H1 (cell line): ENCODE data around the gene UBE2E2. TPM values are rescaled to one million over a fixed set of nuclear protein-coding genes. Genes with fewer than 3 reads are reported as not detected.

Experiments
- CTCF ChIA-PET: fragments of 300-600 bp; sonication (Branson Sonifier 250); formaldehyde crosslinking; loops from one replicate; lab custom pipeline; 2021; ENCODE audit not compliant: partially characterized antibody; lab: Charles Lee
- POLR2A ChIA-PET: fragments of 300-600 bp; sonication (Branson Sonifier 250); formaldehyde crosslinking; loops from one replicate; lab custom pipeline; 2021; ENCODE audit warnings: inconsistent platforms; ENCODE audit not compliant: partially characterized antibody; lab: Charles Lee
- DNase-seq, 2 experiments: peaks; one replicate each; pipeline versions ENCODE4 v3.0.0 to v3.0.0-alpha.2; 2010 to 2022; ENCODE audit warnings: low spot score in 2 of 2, low read depth in 1 of 2, mixed read lengths in 1 of 2
- FAIRE-seq: peaks from 2 replicates; lab custom pipeline; 2011; peaks lifted over from hg19 to GRCh38; lab: Jason Lieb, UNC
- H2AFZ ChIP-seq: 2 replicates; pipeline ENCODE4 v1.8.1; 2012; ENCODE audit warnings: low read length, inconsistent platforms
- H2AK5ac ChIP-seq: 2 replicates; pipeline ENCODE4 v1.6.1; 2013; ENCODE audit warnings: low read depth, low read length
- H2BK120ac ChIP-seq: replicated peaks from 2 replicates; pipeline ENCODE3; 2013; ENCODE audit warnings: low read depth, low read length, inconsistent platforms
- H2BK12ac ChIP-seq: 2 replicates; pipeline ENCODE4 v1.6.1; 2013; ENCODE audit warnings: low read depth, low read length
- H2BK15ac ChIP-seq: 2 replicates; pipeline ENCODE4 v1.6.1; 2013; ENCODE audit warnings: low read length
- H2BK20ac ChIP-seq: 2 replicates; pipeline ENCODE4 v1.6.1; 2013; ENCODE audit warnings: low read length
- H2BK5ac ChIP-seq: 2 replicates; pipeline ENCODE4 v1.6.1; 2013; ENCODE audit warnings: low read depth, low read length
- H3K14ac ChIP-seq: 2 replicates; pipeline ENCODE4 v1.6.1; 2013; ENCODE audit warnings: inconsistent platforms; ENCODE audit not compliant: insufficient read length
- H3K18ac ChIP-seq: 2 replicates; pipeline ENCODE4 v1.6.1; 2013; ENCODE audit warnings: low read length; ENCODE audit errors: extremely low read depth
- H3K23ac ChIP-seq: 2 replicates; pipeline ENCODE4 v1.6.1; 2013; ENCODE audit warnings: inconsistent platforms; ENCODE audit not compliant: insufficient read length
- H3K23me2 ChIP-seq: 2 replicates; pipeline ENCODE4 v1.6.1; 2013; ENCODE audit warnings: low read depth, low read length
- H3K27ac ChIP-seq: 2 replicates; pipeline ENCODE4 v1.6.1; 2011; ENCODE audit warnings: low read depth, low read length, inconsistent platforms
- H3K27me3 ChIP-seq, 4 experiments: replicated peaks in 1 of 4; 1 replicate in 1 of 4; 2 replicates in 3 of 4; pipeline versions ENCODE4 v1.6.1 to v1.8.1; 2011 to 2013; ENCODE audit warnings: low read length in 3 of 4, mild to moderate bottlenecking in 3 of 4, inconsistent platforms in 2 of 4, mixed read lengths in 2 of 4, moderate library complexity in 1 of 4; ENCODE audit not compliant: control insufficient read depth in 3 of 4, insufficient read depth in 3 of 4; ENCODE audit errors: extremely low read depth in 1 of 4
- H3K36me3 ChIP-seq, 4 experiments: 2 replicates each; pipeline versions ENCODE4 v1.6.1 to v1.8.1; 2011 to 2013; ENCODE audit warnings: mild to moderate bottlenecking in 4 of 4, low read length in 3 of 4, moderate library complexity in 2 of 4, control low read depth in 1 of 4, inconsistent platforms in 1 of 4; ENCODE audit not compliant: insufficient read depth in 4 of 4, control insufficient read depth in 2 of 4
- H3K4ac ChIP-seq: replicated peaks from 2 replicates; pipeline ENCODE3; 2013; ENCODE audit warnings: low read length, low read depth, mixed read lengths, inconsistent platforms; ENCODE audit not compliant: insufficient read length
- H3K4me1 ChIP-seq, 4 experiments: replicated peaks in 1 of 4; 1 replicate in 1 of 4; 2 replicates in 3 of 4; pipeline versions ENCODE4 v1.6.1 to v1.8.1; 2011 to 2013; ENCODE audit warnings: low read length in 3 of 4, inconsistent platforms in 2 of 4, mixed read lengths in 1 of 4; ENCODE audit not compliant: insufficient read depth in 4 of 4, control insufficient read depth in 3 of 4
- H3K4me2 ChIP-seq, 2 experiments: 2 replicates each; pipeline versions ENCODE4 v1.6.1 to v1.8.1; 2011 to 2013; ENCODE audit warnings: low read depth in 2 of 2, low read length in 2 of 2, control low read depth in 1 of 2, inconsistent platforms in 1 of 2, mild to moderate bottlenecking in 1 of 2; ENCODE audit not compliant: insufficient read depth in 1 of 2
- H3K4me3 ChIP-seq, 4 experiments: fragments of 200-600, 300-600 bp in 1 of 4; sonication (generic), shearing (Covaris generic), sonication (Bioruptor Twin) in 1 of 4; 2 replicates each; pipeline versions ENCODE4 v1.5.1 to v1.8.1; 2011 to 2016; ENCODE audit warnings: low read length in 4 of 4, low read depth in 3 of 4, control low read depth in 2 of 4, inconsistent platforms in 2 of 4, mild to moderate bottlenecking in 2 of 4, mixed read lengths in 1 of 4, moderate library complexity in 1 of 4; ENCODE audit not compliant: insufficient read depth in 2 of 4; ENCODE audit errors: extremely low read depth in 1 of 4
- H3K56ac ChIP-seq: replicated peaks from 2 replicates; pipeline ENCODE3; 2013; ENCODE audit warnings: low read depth, mild to moderate bottlenecking, mixed read lengths, low read length, inconsistent platforms; ENCODE audit not compliant: insufficient read length
- H3K79me1 ChIP-seq: 2 replicates; pipeline ENCODE4 v1.6.1; 2013; ENCODE audit warnings: low read depth, low read length, control low read depth
- H3K79me2 ChIP-seq, 2 experiments: 2 replicates each; pipeline versions ENCODE4 v1.6.1 to v1.8.1; 2012 to 2013; ENCODE audit warnings: low read length in 2 of 2, mild to moderate bottlenecking in 2 of 2, inconsistent platforms in 1 of 2; ENCODE audit not compliant: insufficient read depth in 2 of 2, control insufficient read depth in 1 of 2
- H3K9ac ChIP-seq, 4 experiments: replicated peaks in 1 of 4; 1 replicate in 1 of 4; 2 replicates in 3 of 4; pipeline versions ENCODE4 v1.6.1 to v1.8.1; 2011 to 2013; ENCODE audit warnings: low read depth in 3 of 4, low read length in 3 of 4, control low read depth in 2 of 4, mild to moderate bottlenecking in 2 of 4, moderate library complexity in 2 of 4, inconsistent platforms in 1 of 4; ENCODE audit errors: extremely low read depth in 1 of 4
- H3K9me3 ChIP-seq, 2 experiments: 2 replicates each; pipeline versions ENCODE4 v1.6.1 to v1.8.1; 2012 to 2013; ENCODE audit warnings: mild to moderate bottlenecking in 2 of 2, moderate library complexity in 2 of 2, control low read depth in 1 of 2, inconsistent platforms in 1 of 2, low read depth in 1 of 2, low read length in 1 of 2, mixed read lengths in 1 of 2; ENCODE audit not compliant: insufficient read depth in 2 of 2
- H4K20me1 ChIP-seq, 2 experiments: replicated peaks in 1 of 2; 2 replicates each; pipeline versions ENCODE3 to v1.8.1; 2011 to 2013; ENCODE audit warnings: inconsistent platforms in 2 of 2, low read length in 2 of 2, mild to moderate bottlenecking in 1 of 2; ENCODE audit not compliant: insufficient read depth in 2 of 2, control insufficient read depth in 1 of 2
- H4K5ac ChIP-seq: 2 replicates; pipeline ENCODE4 v1.6.1; 2013; ENCODE audit warnings: low read length, low read depth, mixed read lengths, inconsistent platforms; ENCODE audit not compliant: insufficient read length
- H4K8ac ChIP-seq: 2 replicates; pipeline ENCODE4 v1.8.0; 2013; ENCODE audit warnings: mild to moderate bottlenecking, moderate library complexity, low read length, inconsistent platforms; ENCODE audit not compliant: insufficient read depth; ENCODE audit errors: extremely low read depth
- H4K91ac ChIP-seq: replicated peaks from 2 replicates; pipeline ENCODE3; 2013; ENCODE audit warnings: low read length, mixed read lengths, inconsistent platforms; ENCODE audit not compliant: insufficient read length
- ASH2L ChIP-seq: fragments of 200-600, 300-600 bp; sonication (generic); IDR thresholded peaks from one replicate; pipeline ENCODE4 v1.7.1; 2017; ENCODE audit warnings: low read length
- BACH1 ChIP-seq: IDR thresholded peaks from 2 replicates; pipeline ENCODE4 v1.6.1; 2012; ENCODE audit warnings: low read length, improper control_type of control experiment
- CEBPB ChIP-seq: IDR thresholded peaks from 2 replicates; pipeline ENCODE4 v1.6.1; 2012; ENCODE audit warnings: low read depth, low read length
- JUN ChIP-seq: IDR thresholded peaks from 2 replicates; pipeline ENCODE4 v1.6.1; 2011; ENCODE audit warnings: low read depth, mild to moderate bottlenecking, improper control_type of control experiment, low read length
- RAD21 ChIP-seq, 2 experiments: IDR thresholded peaks in 1 of 2; conservative IDR thresholded peaks in 1 of 2; 2 replicates each; pipeline ENCODE4 v1.6.1; 2011; ENCODE audit warnings: low read depth in 2 of 2, low read length in 2 of 2, improper control_type of control experiment in 1 of 2, inconsistent platforms in 1 of 2, mild to moderate bottlenecking in 1 of 2, moderate library complexity in 1 of 2
- TCF12 ChIP-seq: IDR thresholded peaks from 2 replicates; pipeline ENCODE4 v1.6.1; 2011; ENCODE audit warnings: low read depth, mild to moderate bottlenecking, low read length
- WGBS, 2 experiments: shearing (Covaris generic) in 1 of 2; methylation state at CpG; one replicate each; pipeline versions ENCODE4 v1.1.6 to v1.1.7; 2013 to 2015; ENCODE audit warnings: low lambda C conversion rate in 2 of 2, mixed read lengths in 2 of 2, inconsistent platforms in 1 of 2, low coverage in 1 of 2, missing lambda C conversion rate in 1 of 2; ENCODE audit not compliant: insufficient replicate concordance in 2 of 2, insufficient coverage in 1 of 2, insufficient read length in 1 of 2; ENCODE audit errors: extremely low coverage in 1 of 2, missing lambda C conversion rate in 1 of 2; 5-methylcytosine and 5-hydroxymethylcytosine counted together
- polyA plus RNA-seq, 7 experiments: library from polyadenylated mRNA; depleted of rRNA in 3 of 7; stranded (reverse) in 5 of 7; unstranded in 2 of 7; fragments of >200 nt in 5 of 7; fragments of 200-250 nt in 2 of 7; gene quantifications; 1 replicate in 5 of 7; 2 replicates in 1 of 7; 4 replicates in 1 of 7; pipeline versions ENCODE4 v1.2.1 to v1.2.3, GENCODE V29; 2011 to 2013; ENCODE audit warnings: missing spikeins in 2 of 7, mixed read lengths in 2 of 7
- total RNA-seq: library from RNA; stranded (reverse); fragmentation: NEBNext Ultra II Directional; extraction: Animal tissue kit (Norgen Biotek cat#: 25700); gene quantifications from 2 replicates; pipeline ENCODE4 v1.2.1, GENCODE V29; 2021
- TF ChIP-seq, protein P1 (sequence below): IDR thresholded peaks from 2 replicates; pipeline ENCODE4 v1.6.1; 2012; ENCODE audit warnings: inconsistent platforms

UBE2E2 gene
- total and polyA plus RNA-seq, 2 of the 8 experiments (the other 6 are each of a cell fraction or from before 2014, with no cell fraction given): 57.6 to 70.6 TPM

DNA sequence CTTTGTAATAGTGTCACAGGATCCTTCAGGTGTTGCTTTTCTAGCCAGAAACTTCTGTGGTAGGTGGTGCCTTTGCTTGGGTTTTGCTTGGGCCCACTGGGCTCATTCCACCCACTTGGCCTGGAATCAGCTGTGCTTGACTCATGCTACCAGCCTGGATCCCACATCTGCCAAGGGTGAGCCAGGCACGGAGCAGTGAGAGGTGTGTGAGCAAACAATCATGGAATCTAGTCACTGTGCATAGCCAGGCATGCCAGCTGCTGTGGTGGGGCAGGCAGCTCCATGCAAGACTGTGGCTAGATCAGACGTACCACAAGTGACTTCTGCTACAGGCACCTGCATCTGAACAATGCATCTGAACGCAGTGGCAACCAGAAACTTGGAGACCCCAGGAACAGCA lies 275.9 kb downstream of the UBE2E2 start:
- Histone ChIP-seq H2BK5ac (no peak overlapping the region), H3K4me3 (no peak overlapping the region), H3K79me2 (peaks cover 0 to 6% of the 10 kb centered on the region in 2 experiments; a peak in 1 of 4 replicates), H3K36me3 (no peaks in the 10 kb centered on the region), H4K5ac (no peak overlapping the region), H3K56ac (no peak overlapping the region), H3K4me2 (no peak overlapping the region), H2AFZ (no peak overlapping the region), H2BK20ac (no peak overlapping the region), H3K4ac (no peak overlapping the region), H2BK15ac (no peak overlapping the region; the same call in 1 of the 2 replicates), H3K23ac (no peak overlapping the region), H4K91ac (no peak overlapping the region), H3K27ac (no peak overlapping the region), H3K27me3 (no peaks in the 10 kb centered on the region), H4K8ac (no peak overlapping the region), H4K20me1 (no peaks in the 10 kb centered on the region), H2AK5ac (no peak overlapping the region; the same call in 1 of the 2 replicates), H3K14ac (no peak overlapping the region), H2BK120ac (no peak overlapping the region), H2BK12ac (no peak overlapping the region), H3K4me1 (peaks cover 2 to 19% (median 4%) of the 10 kb centered on the region in 4 experiments; a peak in 5 of 7 replicates), H3K79me1 (no peaks in the 10 kb centered on the region), H3K23me2 (no peaks in the 10 kb centered on the region), H3K9ac (no peak overlapping the region), H3K9me3 (no peaks in the 10 kb centered on the region), H3K18ac (no peak overlapping the region)
- POLR2A ChIA-PET: interaction anchor here (0.6 to 1.2 kb wide), 2 partner anchors 7 to 220 kb away, joined by 3 to 4 read pairs; no protein-coding TSS in a partner anchor
- WGBS, 2 experiments: 89% methylated on average over 3 of the region's 3 CpGs; no CpG with 5 or more reads in 1 of the 2 experiments
- FAIRE-seq (no peak), DNase-seq (no peak)
- CTCF ChIA-PET: interaction anchor here (1.4 to 1.7 kb wide), 2 partner anchors 14 to 329 kb away, joined by 4 to 5 read pairs; no protein-coding TSS in a partner anchor
- TF ChIP-seq ASH2L (no peak), JUN (no peak), TCF12 (no peak), BACH1 (no peak), RAD21 (IDR thresholded peaks at IDR 0.05 in 1 of 2, conservative IDR thresholded peaks at IDR 0.05 in 1 of 2; ENCODE audit: low read depth in 2 of 2, low read length in 2 of 2) (no peak), CEBPB (no peak)
- TF ChIP-seq, protein P1, sequence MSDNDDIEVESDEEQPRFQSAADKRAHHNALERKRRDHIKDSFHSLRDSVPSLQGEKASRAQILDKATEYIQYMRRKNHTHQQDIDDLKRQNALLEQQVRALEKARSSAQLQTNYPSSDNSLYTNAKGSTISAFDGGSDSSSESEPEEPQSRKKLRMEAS: no peak
